GM18507 (cell line): ENCODE results near the gene FAM98A.

ENCODE experiments used
- DNase-seq: peaks from one replicate; pipeline ENCODE4 v3.0.0; 2011; ENCODE audit warnings: low read depth; ENCODE audit not compliant: insufficient read length; ENCODE audit errors: extremely low spot score
- FAIRE-seq: peaks from 2 replicates; lab custom pipeline; 2011; peaks lifted over from hg19 to GRCh38; lab: Jason Lieb, UNC

Gene FAM98A

DNA sequence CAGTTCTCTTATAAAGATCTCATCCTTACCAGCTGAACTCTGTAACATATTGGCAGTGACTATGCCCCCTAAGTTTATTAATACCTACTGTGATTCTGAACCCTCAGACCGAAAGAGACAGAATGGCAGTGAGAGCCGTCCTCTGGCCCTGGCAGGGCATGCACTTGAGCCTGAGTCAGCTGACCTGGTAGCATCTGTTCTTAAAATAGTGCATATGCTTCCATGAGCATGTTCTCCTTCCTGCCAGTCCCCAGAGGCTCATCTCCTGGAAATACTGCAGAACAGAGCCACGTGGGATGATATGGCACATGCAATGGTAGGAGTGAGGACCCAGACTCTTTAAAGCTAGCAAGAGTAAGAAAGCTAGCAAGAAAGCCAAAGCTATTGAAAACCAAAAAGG lies 63.7 kb downstream of the FAM98A start:
- no peak for FAIRE-seq
- DNase-seq: no peak
